ENCODE measurements around the gene GSE1. TPM values are rescaled to one million over a fixed set of nuclear protein-coding genes. Genes with fewer than 3 reads are reported as not detected.

GSE1 gene
- total and polyA plus RNA-seq, 9 of the 15 experiments (the other 6 are each of a cell fraction or from before 2014, with no cell fraction given): 12.2 to 244 (median 57.9) TPM

DNA sequence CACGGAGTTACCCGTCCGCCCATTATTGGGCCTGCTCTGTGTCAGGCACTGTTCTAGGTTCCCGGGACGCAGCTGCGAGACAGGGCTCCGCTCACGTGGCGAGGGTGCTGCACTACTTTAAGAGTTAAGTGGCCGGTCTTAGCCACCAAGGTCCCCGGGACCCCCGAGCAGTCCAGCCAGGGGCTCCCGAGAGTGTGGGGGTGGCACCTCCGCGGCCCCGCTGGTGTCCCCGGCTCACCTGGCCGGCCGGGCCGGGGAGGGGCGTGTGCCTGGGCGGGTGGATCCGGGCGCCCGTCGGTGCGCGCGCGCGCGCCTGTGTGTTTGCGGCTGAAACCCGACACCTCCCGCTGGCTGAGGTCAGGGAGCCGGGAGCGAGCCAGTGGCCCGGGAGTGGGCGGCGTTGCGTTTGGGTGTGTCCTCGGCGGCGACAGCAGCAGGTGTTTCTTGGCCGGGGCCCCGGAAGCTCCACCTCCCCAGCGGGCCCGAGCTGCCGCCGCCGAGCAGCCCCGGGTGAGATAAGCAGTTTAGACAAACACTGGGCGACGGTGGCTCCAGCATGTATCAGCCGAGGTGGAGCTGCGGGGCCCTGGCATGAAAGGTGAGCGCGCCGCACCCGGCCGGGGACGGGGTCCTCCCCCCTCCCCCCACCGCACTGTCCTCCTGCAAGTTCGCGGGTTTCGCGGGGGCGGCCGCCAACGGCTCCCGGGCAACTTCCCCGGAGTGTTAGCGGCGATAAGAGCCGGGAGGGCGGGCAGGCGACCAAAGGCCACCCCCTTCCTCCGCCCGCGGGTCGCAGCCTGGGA lies at the start of gene GSE1 (continued):
- TF ChIP-seq, protein P1, sequence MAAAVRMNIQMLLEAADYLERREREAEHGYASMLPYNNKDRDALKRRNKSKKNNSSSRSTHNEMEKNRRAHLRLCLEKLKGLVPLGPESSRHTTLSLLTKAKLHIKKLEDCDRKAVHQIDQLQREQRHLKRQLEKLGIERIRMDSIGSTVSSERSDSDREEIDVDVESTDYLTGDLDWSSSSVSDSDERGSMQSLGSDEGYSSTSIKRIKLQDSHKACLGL (CRISPR knock-in tag; IDR thresholded peaks at IDR 0.05; ENCODE audit: borderline replicate concordance, poor library complexity, severe bottlenecking): peak; percentile 82
- TF ChIP-seq ZKSCAN8 (CRISPR knock-in tag; IDR thresholded peaks at IDR 0.05) (no peak), ARID1B (IDR thresholded peaks at IDR 0.05) (peak; percentile 96), ZBTB1 (CRISPR knock-in tag; IDR thresholded peaks at IDR 0.05; ENCODE audit: borderline replicate concordance, low read depth) (peak; percentile 99), ZNF57 (CRISPR knock-in tag; IDR thresholded peaks at IDR 0.05) (no peak), TCF7 (IDR thresholded peaks at IDR 0.05; ENCODE audit: borderline replicate concordance) (no peak), ZNF444 (CRISPR knock-in tag; IDR thresholded peaks at IDR 0.05) (peak; percentile 58; the same call in 1 of the 2 replicates), ARHGAP35 (IDR thresholded peaks at IDR 0.05; ENCODE audit: partially characterized antibody) (no peak), RBM34 (IDR thresholded peaks at IDR 0.05; ENCODE audit: borderline replicate concordance, insufficient read depth, low read length) (no peak), ZNF184 (CRISPR knock-in tag; IDR thresholded peaks at IDR 0.05) (no peak), RBM22 (IDR thresholded peaks at IDR 0.05; ENCODE audit: low read depth, low read length, poor library complexity, severe bottlenecking) (peak; percentile 92), KLF13 (tag; IDR thresholded peaks at IDR 0.05; ENCODE audit: borderline replicate concordance, low read depth) (peak; percentile 90), SMAD4 (CRISPR knock-in tag; conservative IDR thresholded peaks at IDR 0.05) (peak; percentile 98), SUPT5H (IDR thresholded peaks at IDR 0.05) (peak; percentile 61), CBFA2T3 (IDR thresholded peaks at IDR 0.05) (peak; percentile 94), ZKSCAN3 (CRISPR knock-in tag; IDR thresholded peaks at IDR 0.05) (no peak), HNRNPH1 (optimal IDR thresholded peaks at IDR 0.05; ENCODE audit: low read depth, low read length) (no peak), ZNF143 (CRISPR knock-in tag; IDR thresholded peaks at IDR 0.05) (no peak), DMBX1 (CRISPR knock-in tag; IDR thresholded peaks at IDR 0.05; ENCODE audit: borderline replicate concordance) (peak; percentile 49), BRCA1 (IDR thresholded peaks at IDR 0.05) (no peak), BRCA1 (CRISPR knock-in tag; IDR thresholded peaks at IDR 0.05) (no peak), MTF1 (CRISPR knock-in tag; IDR thresholded peaks at IDR 0.05; ENCODE audit: borderline replicate concordance) (no peak), L3MBTL2 (IDR thresholded peaks at IDR 0.05) (peak; percentile 86), CTBP1 (IDR thresholded peaks at IDR 0.05; ENCODE audit: borderline replicate concordance) (peak; percentile 98), U2AF1 (optimal IDR thresholded peaks at IDR 0.05; ENCODE audit: low read depth, low read length) (peak; percentile 57)
- TF ChIP-seq, protein P2, sequence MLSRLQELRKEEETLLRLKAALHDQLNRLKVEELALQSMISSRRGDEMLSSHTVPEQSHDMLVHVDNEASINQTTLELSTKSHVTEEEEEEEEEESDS (CRISPR knock-in tag; IDR thresholded peaks at IDR 0.05): no peak
- TF ChIP-seq, protein P3, sequence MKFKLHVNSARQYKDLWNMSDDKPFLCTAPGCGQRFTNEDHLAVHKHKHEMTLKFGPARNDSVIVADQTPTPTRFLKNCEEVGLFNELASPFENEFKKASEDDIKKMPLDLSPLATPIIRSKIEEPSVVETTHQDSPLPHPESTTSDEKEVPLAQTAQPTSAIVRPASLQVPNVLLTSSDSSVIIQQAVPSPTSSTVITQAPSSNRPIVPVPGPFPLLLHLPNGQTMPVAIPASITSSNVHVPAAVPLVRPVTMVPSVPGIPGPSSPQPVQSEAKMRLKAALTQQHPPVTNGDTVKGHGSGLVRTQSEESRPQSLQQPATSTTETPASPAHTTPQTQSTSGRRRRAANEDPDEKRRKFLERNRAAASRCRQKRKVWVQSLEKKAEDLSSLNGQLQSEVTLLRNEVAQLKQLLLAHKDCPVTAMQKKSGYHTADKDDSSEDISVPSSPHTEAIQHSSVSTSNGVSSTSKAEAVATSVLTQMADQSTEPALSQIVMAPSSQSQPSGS (CRISPR knock-in tag; IDR thresholded peaks at IDR 0.05): no peak
- TF ChIP-seq, protein P4, sequence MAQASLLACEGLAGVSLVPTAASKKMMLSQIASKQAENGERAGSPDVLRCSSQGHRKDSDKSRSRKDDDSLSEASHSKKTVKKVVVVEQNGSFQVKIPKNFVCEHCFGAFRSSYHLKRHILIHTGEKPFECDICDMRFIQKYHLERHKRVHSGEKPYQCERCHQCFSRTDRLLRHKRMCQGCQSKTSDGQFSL (CRISPR knock-in tag; IDR thresholded peaks at IDR 0.05): no peak
- TF ChIP-seq, protein P4 (tag; IDR thresholded peaks at IDR 0.05): no peak
